Esophagus squamous epithelium (tissue), 5 donors: ENCODE results near the gene HOATZ. TPM values are rescaled to one million over a fixed set of nuclear protein-coding genes. Genes with fewer than 3 reads are reported as not detected.

Source experiments
- DNase-seq: peaks from one replicate; lab custom pipeline; 2025; lab: John Stamatoyannopoulos, UW
- H3K27ac ChIP-seq, 4 donors: fragments of 200-600 bp; sonication (generic); one replicate each; pipeline ENCODE4 v1.5.1; 2016 to 2019; ENCODE audit warnings: mild to moderate bottlenecking in 1 of 4
- H3K27me3 ChIP-seq, 4 donors: fragments of 200-600 bp; sonication (generic); 1 replicate in 3 of 4; 2 replicates in 1 of 4; pipeline versions ENCODE4 v1.5.1 to v1.6.0; 2017 to 2021; ENCODE audit warnings: antibody characterized with exemption in 1 of 4
- H3K36me3 ChIP-seq, 3 donors: fragments of 200-600 bp; sonication (generic); one replicate each; pipeline ENCODE4 v1.5.1; 2016 to 2019
- H3K4me1 ChIP-seq, 3 donors: fragments of 200-600 bp; sonication (generic); one replicate each; pipeline ENCODE4 v1.5.1; 2017 to 2019
- H3K4me3 ChIP-seq, 4 donors: fragments of 200-600 bp; sonication (generic); 1 replicate in 3 of 4; 2 replicates in 1 of 4; pipeline ENCODE4 v1.5.1; 2016 to 2019; ENCODE audit warnings: mild to moderate bottlenecking in 2 of 4, moderate library complexity in 1 of 4
- H3K9me3 ChIP-seq, 3 donors: fragments of 200-600 bp; sonication (generic); one replicate each; pipeline ENCODE4 v1.5.1; 2016 to 2019
- CTCF ChIP-seq, 6 experiments: fragments of 450-650 bp in 4 of 6; fragments of 200-600 bp in 2 of 6; sonication (generic) in 2 of 6; IDR thresholded peaks; one replicate each; pipeline ENCODE4 v1.5.1; 2016 to 2019; ENCODE audit warnings: antibody characterized with exemption in 6 of 6, mild to moderate bottlenecking in 4 of 6, moderate library complexity in 4 of 6
- POLR2A ChIP-seq, 4 donors: fragments of 450-650 bp; IDR thresholded peaks; one replicate each; pipeline ENCODE4 v1.6.1; 2017; ENCODE audit warnings: antibody characterized with exemption in 4 of 4, mild to moderate bottlenecking in 4 of 4, moderate library complexity in 3 of 4
- WGBS, 2 donors: methylation state at CpG; one replicate each; pipeline ENCODE4 v1.1.5; 2018; 5-methylcytosine and 5-hydroxymethylcytosine counted together
- intact Hi-C: fragments of 100-400 bp; cut with DNase I; formaldehyde crosslinking; loops from one replicate; pipeline ENCODE4 v1.15.0; 2022
- total RNA-seq, 4 donors: library from RNA; depleted of rRNA; stranded (reverse); fragments of >200 nt; gene quantifications; one replicate each; pipeline ENCODE4 v1.1.0, GENCODE V29; 2016
- donor health status: DM: yes; HTN: yes; CAD: no.

The HOATZ gene
- total RNA-seq, 4 donors from 2014 or later: not detected

- TF ChIP-seq POLR2A (IDR thresholded peaks at IDR 0.05): peak in 1 of 4 donors; percentile 51
- no peak for TF ChIP-seq CTCF (IDR thresholded peaks at IDR 0.05)
- H3K27me3 ChIP-seq: peaks cover 0 to 50% (median 3%) of the 10 kb centered on the region in 4 donors
- peaks cover 14 to 30% (median 22%) of the 10 kb centered on the region in 3 donors for H3K4me1 ChIP-seq
- peak within 1 kb of the TSS; percentile 35 to 76 (median 54) for H3K4me3 ChIP-seq
- intact Hi-C loops: no loop called here
- H3K27ac ChIP-seq: peak within 1 kb of the TSS; percentile 47 to 88 (median 73)
- H3K36me3 ChIP-seq: no peaks in the 10 kb centered on the region
- WGBS, 2 donors: 2 to 47% methylated on average over 7 to 19 of the region's 70 CpGs
- no peak for DNase-seq
- no peaks in the 10 kb centered on the region for H3K9me3 ChIP-seq
These were observed 25.7 kb downstream of the HOATZ start, which contains the start of gene LAYN for GRCh38 chr11:111540114-111540936. TSS of gene LAYN (plus strand) at chr11:111540720. CDS start at chr11:111540844, 124 bp downstream.

GRCh38 chr11:111540937-111541253 lies 26.3 kb downstream of the HOATZ start:
- no peak for TF ChIP-seq POLR2A (IDR thresholded peaks at IDR 0.05)
- TF ChIP-seq CTCF (IDR thresholded peaks at IDR 0.05): no peak
- Histone ChIP-seq H3K27ac (peak overlapping the region; percentile 47 to 88 (median 73)), H3K36me3 (peaks cover 0 to 3% (median 0%) of the 10 kb centered on the region in 3 donors)

GRCh38 chr11:111541254-111542061 lies 26.9 kb downstream of the HOATZ start:
- WGBS, 2 donors: 13 to 53% methylated on average over 7 to 14 of the region's 41 CpGs
- no peak for DNase-seq
- Histone ChIP-seq H3K9me3 (no peaks in the 10 kb centered on the region), H3K27me3 (peaks cover 0 to 50% (median 3%) of the 10 kb centered on the region in 4 donors), H3K4me3 (peak overlapping the region; percentile 35 to 76 (median 54)), H3K4me1 (peaks cover 14 to 30% (median 22%) of the 10 kb centered on the region in 3 donors), H3K36me3 (peaks cover 0 to 5% (median 0%) of the 10 kb centered on the region in 3 donors), H3K27ac (peak overlapping the region; percentile 47 to 88 (median 73))
- intact Hi-C loops: no loop called here
- no peak for TF ChIP-seq CTCF (IDR thresholded peaks at IDR 0.05)

More at GRCh38 chr11:111540937-111541253, 26.3 kb downstream of the HOATZ start:
- no peak for DNase-seq
- no CpG with 5 or more reads among the region's 22 CpGs for WGBS, 2 donors
- Histone ChIP-seq H3K27me3 (peaks cover 0 to 50% (median 3%) of the 10 kb centered on the region in 4 donors), H3K4me3 (peak overlapping the region; percentile 35 to 76 (median 54)), H3K4me1 (peaks cover 14 to 30% (median 22%) of the 10 kb centered on the region in 3 donors), H3K9me3 (no peaks in the 10 kb centered on the region)
- intact Hi-C loops: no loop called here

GRCh38 chr11:111542606-111543275 lies 28.2 kb downstream of the HOATZ start:
- no peaks in the 10 kb centered on the region for H3K9me3 ChIP-seq
- TF ChIP-seq CTCF (IDR thresholded peaks at IDR 0.05): no peak
- no peak for TF ChIP-seq POLR2A (IDR thresholded peaks at IDR 0.05)
- no peak for DNase-seq
- peaks cover 14 to 30% (median 22%) of the 10 kb centered on the region in 3 donors for H3K4me1 ChIP-seq
- 66 to 75% methylated on average over 10 of the region's 10 CpGs for whole genome bisulfite sequencing, 2 donors
- H3K27ac ChIP-seq: no peak overlapping the region
- no peak overlapping the region for H3K4me3 ChIP-seq
- H3K36me3 ChIP-seq: peaks cover 0 to 17% (median 0%) of the 10 kb centered on the region in 3 donors
- intact Hi-C loops: no loop called here
- H3K27me3 ChIP-seq: peaks cover 0 to 39% (median 3%) of the 10 kb centered on the region in 4 donors
